Measurements from ENCODE around the gene RAB42.

Gene RAB42

DNA sequence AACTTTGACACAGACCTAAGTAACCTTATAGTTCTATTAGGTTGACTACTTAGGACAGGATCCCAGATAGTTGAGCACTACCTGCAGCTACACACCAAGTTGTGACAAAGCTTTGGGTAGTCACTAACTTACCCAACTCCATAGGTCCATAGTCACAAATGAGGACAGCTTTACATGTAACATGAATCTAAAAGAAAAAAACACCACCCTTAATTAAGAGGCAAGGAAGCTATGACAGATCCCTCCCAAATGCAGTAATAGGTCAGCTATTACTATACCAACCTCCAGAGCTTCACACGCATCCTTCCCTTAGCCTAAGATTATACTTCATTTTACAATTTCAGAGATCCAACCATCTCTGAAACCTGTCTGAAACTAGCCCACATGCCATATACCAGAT, 12.7 kb upstream of the RAB42 start:
- peak overlapping the region; percentile 92 for H3K27ac ChIP-seq (ENCODE audit: low read depth, low read length)
- H2AFZ ChIP-seq (ENCODE audit: low read depth, low read length, severe bottlenecking) = no peak overlapping the region
- no peaks in the 10 kb centered on the region for H3K27me3 ChIP-seq (ENCODE audit: low read length)
- no peaks in the 10 kb centered on the region for H3K9me3 ChIP-seq (ENCODE audit: insufficient read depth, low read length)
- peaks cover 11% of the 10 kb centered on the region; the same call in 1 of the 2 replicates for H4K20me1 ChIP-seq (ENCODE audit: low read depth, low read length)
- H3K4me3 ChIP-seq (ENCODE audit: insufficient read depth, low read length, poor library complexity, severe bottlenecking) = peak overlapping the region; percentile 98
- H3K4me2 ChIP-seq (ENCODE audit: low read depth, low read length, poor library complexity, severe bottlenecking) = peak overlapping the region; percentile 91
- H3F3A ChIP-seq (ENCODE audit: insufficient read depth) = peaks cover 63% of the 10 kb centered on the region
- H3K9me2 ChIP-seq (replicated peaks; ENCODE audit: insufficient read depth, low read length) = no peaks in the 10 kb centered on the region
- TF ChIP-seq, protein P1, sequence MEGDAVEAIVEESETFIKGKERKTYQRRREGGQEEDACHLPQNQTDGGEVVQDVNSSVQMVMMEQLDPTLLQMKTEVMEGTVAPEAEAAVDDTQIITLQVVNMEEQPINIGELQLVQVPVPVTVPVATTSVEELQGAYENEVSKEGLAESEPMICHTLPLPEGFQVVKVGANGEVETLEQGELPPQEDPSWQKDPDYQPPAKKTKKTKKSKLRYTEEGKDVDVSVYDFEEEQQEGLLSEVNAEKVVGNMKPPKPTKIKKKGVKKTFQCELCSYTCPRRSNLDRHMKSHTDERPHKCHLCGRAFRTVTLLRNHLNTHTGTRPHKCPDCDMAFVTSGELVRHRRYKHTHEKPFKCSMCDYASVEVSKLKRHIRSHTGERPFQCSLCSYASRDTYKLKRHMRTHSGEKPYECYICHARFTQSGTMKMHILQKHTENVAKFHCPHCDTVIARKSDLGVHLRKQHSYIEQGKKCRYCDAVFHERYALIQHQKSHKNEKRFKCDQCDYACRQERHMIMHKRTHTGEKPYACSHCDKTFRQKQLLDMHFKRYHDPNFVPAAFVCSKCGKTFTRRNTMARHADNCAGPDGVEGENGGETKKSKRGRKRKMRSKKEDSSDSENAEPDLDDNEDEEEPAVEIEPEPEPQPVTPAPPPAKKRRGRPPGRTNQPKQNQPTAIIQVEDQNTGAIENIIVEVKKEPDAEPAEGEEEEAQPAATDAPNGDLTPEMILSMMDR (IDR thresholded peaks at IDR 0.05; ENCODE audit: insufficient read depth, low read length, poor library complexity, severe bottlenecking) = no peak
- no peak for TF ChIP-seq EZH2phosphoT487 (conservative IDR thresholded peaks at IDR 0.05; ENCODE audit: low read length)
- H3K79me2 ChIP-seq (ENCODE audit: insufficient read depth, low read length) = peaks cover 23% of the 10 kb centered on the region
- H3K36me3 ChIP-seq (ENCODE audit: low read length) = peaks cover 28% of the 10 kb centered on the region
- peak overlapping the region; percentile 99 for H3K9ac ChIP-seq (ENCODE audit: low read length)

DNA sequence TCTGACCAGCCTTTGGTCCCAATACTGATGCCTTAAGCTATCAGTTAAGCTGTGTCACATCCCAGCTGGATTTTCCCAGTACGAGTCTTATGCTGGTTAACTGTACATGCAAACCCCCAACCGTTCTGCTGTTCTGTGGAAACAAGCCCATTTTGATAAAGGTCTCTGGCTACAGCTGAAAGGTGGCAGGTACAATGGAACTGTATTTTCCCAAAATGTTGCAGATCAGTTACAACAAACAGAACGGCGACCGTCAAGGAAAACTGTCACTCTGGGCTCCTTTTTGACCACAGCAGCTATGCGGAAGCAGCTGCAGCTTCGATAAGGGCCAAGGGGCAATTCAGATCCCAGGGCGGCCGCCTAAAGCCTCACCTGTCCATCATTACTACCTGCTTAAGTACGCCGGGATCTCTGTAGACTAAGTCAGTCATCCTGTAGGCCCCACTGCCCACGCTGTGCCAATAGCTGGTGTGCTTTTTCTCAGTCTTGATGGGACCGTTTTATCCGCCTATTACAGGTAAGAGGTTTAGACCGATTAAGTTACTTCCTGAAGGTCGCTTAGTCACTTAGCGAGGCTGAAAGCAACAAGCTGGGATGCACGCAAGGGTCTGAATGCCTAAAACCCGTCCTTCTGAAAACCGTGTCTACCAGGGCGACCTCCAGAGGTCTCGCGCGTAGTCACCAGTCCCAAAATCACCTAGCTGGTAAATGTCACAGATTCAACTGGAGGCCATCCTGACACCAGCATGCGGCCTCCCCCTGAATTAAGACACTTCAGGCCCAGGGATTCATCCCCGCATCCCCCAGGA, 11.1 kb upstream of the RAB42 start:
- Histone ChIP-seq H3K4me3 (ENCODE audit: insufficient read depth, low read length, poor library complexity, severe bottlenecking) (peak overlapping the region; percentile 98), H3K27me3 (ENCODE audit: low read length) (no peaks in the 10 kb centered on the region)

DNA sequence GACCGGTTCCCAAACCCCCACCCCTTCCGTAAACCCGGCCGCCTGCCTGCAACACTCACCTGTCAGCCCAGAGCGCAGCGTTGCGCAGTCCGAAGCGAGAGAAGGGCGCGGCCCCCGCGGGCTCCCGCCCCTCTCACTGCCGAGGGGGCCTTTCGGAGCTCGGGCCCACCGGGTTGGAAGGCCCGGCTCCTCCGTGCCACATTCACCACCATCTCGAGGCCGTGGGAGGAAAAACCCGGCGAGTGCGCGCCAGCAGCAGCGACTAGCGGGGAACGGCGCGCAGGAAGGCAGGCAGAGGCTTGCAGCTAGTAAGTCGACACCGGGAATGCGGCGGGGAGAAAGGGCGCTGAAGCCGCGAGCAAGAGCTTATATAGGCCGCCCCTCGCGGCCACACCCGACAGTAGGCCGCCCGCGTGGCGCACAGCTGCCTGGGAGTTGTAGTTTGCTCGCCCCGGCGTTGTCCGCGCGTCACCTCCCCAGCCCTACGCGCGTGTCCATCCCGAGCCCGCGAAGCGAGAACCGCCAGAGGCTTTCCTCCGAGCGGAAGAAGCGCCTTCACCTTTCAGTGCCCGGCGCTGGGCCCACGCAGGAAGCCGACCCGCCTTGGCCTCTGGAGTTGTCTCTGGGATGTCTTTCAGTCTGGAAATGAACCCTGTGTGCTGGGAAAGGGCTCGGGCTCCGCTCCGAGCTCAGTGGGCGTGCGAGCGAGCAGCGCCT, 10.4 kb upstream of the RAB42 start:
- Histone ChIP-seq H4K20me1 (ENCODE audit: low read depth, low read length) (peaks cover 11% of the 10 kb centered on the region; the same call in 1 of the 2 replicates), H3K27me3 (ENCODE audit: low read length) (no peaks in the 10 kb centered on the region), H3K9ac (ENCODE audit: low read length) (peak overlapping the region; percentile 99), H3K9me2 (replicated peaks; ENCODE audit: insufficient read depth, low read length) (no peaks in the 10 kb centered on the region), H3K79me2 (ENCODE audit: insufficient read depth, low read length) (peaks cover 23% of the 10 kb centered on the region), H3K4me3 (ENCODE audit: insufficient read depth, low read length, poor library complexity, severe bottlenecking) (peak overlapping the region; percentile 98), H3K27ac (ENCODE audit: low read depth, low read length) (peak overlapping the region; percentile 92), H3K4me2 (ENCODE audit: low read depth, low read length, poor library complexity, severe bottlenecking) (peak overlapping the region; percentile 91), H3F3A (ENCODE audit: insufficient read depth) (peaks cover 54% of the 10 kb centered on the region), H3K36me3 (ENCODE audit: low read length) (peaks cover 28% of the 10 kb centered on the region), H3K9me3 (ENCODE audit: insufficient read depth, low read length) (no peaks in the 10 kb centered on the region), H2AFZ (ENCODE audit: low read depth, low read length, severe bottlenecking) (peak overlapping the region; percentile 73)
- TF ChIP-seq, protein P1 (IDR thresholded peaks at IDR 0.05; ENCODE audit: insufficient read depth, low read length, poor library complexity, severe bottlenecking) = no peak
- TF ChIP-seq EZH2phosphoT487 (conservative IDR thresholded peaks at IDR 0.05; ENCODE audit: low read length) = no peak

More for the DNA sequence above, 11.1 kb upstream of the RAB42 start:
- H3K9me3 ChIP-seq (ENCODE audit: insufficient read depth, low read length) = no peaks in the 10 kb centered on the region
- peak overlapping the region; percentile 91 for H3K4me2 ChIP-seq (ENCODE audit: low read depth, low read length, poor library complexity, severe bottlenecking)
- H3K36me3 ChIP-seq (ENCODE audit: low read length) = peaks cover 28% of the 10 kb centered on the region
- TF ChIP-seq, protein P1 (IDR thresholded peaks at IDR 0.05; ENCODE audit: insufficient read depth, low read length, poor library complexity, severe bottlenecking) = no peak
- TF ChIP-seq EZH2phosphoT487 (conservative IDR thresholded peaks at IDR 0.05; ENCODE audit: low read length) = no peak
- H3K79me2 ChIP-seq (ENCODE audit: insufficient read depth, low read length) = peaks cover 23% of the 10 kb centered on the region
- H3K9me2 ChIP-seq (replicated peaks; ENCODE audit: insufficient read depth, low read length) = no peaks in the 10 kb centered on the region
- H4K20me1 ChIP-seq (ENCODE audit: low read depth, low read length) = peaks cover 11% of the 10 kb centered on the region; the same call in 1 of the 2 replicates
- no peak overlapping the region for H2AFZ ChIP-seq (ENCODE audit: low read depth, low read length, severe bottlenecking)
- peaks cover 55% of the 10 kb centered on the region for H3F3A ChIP-seq (ENCODE audit: insufficient read depth)
- peak overlapping the region; percentile 92 for H3K27ac ChIP-seq (ENCODE audit: low read depth, low read length)
- peak overlapping the region; percentile 99 for H3K9ac ChIP-seq (ENCODE audit: low read length)
